ENCODE results near the gene SCNM1. TPM values are rescaled to one million over a fixed set of nuclear protein-coding genes. Genes with fewer than 3 reads are reported as not detected.

Gene SCNM1
- 44.4 TPM for polyA plus RNA-seq (2013, experiment 1 of 2; ENCODE audit: insufficient read length)
- 41.4 TPM for polyA plus RNA-seq (2013, experiment 2 of 2; ENCODE audit: insufficient read length)

GRCh38 chr1:151165738-151166504 lies at the start of gene SCNM1, which contains the start of gene LYSMD1:
TSS of gene SCNM1 (plus strand) at chr1:151166144. CDS start at chr1:151166153, 9 bp downstream.
TSS of gene LYSMD1 (minus strand) at chr1:151165902. CDS start at chr1:151165258, 644 bp downstream.
- peak; percentile 100 for DNase-seq

GRCh38 chr1:151124763-151125403 lies 41.1 kb upstream of the SCNM1 start:
- no peak for DNase-seq

GRCh38 chr1:151128800-151129199 lies 37.1 kb upstream of the SCNM1 start:
- DNase-seq: no peak

- DNase-seq: peak; percentile 91
Observed at GRCh38 chr1:151130987-151131586, 34.9 kb upstream of the SCNM1 start.

GRCh38 chr1:151131701-151132334 lies 34.1 kb upstream of the SCNM1 start:
- DNase-seq: no peak

GRCh38 chr1:151132335-151133017 lies 33.5 kb upstream of the SCNM1 start:
- no peak for DNase-seq

- DNase-seq: no peak
Observed at GRCh38 chr1:151133018-151133806, 32.7 kb upstream of the SCNM1 start.

- no peak for DNase-seq
Observed at GRCh38 chr1:151134396-151134795, 31.5 kb upstream of the SCNM1 start.

GRCh38 chr1:151134991-151135390 lies 31.0 kb upstream of the SCNM1 start:
- DNase-seq: no peak

GRCh38 chr1:151135433-151136385 lies 30.2 kb upstream of the SCNM1 start:
- no peak for DNase-seq

GRCh38 chr1:151137789-151138188 lies 28.2 kb upstream of the SCNM1 start:
- DNase-seq: no peak

- no peak for DNase-seq
Observed at GRCh38 chr1:151142411-151143056, 23.4 kb upstream of the SCNM1 start.

GRCh38 chr1:151143057-151143435 lies 22.9 kb upstream of the SCNM1 start:
- DNase-seq: no peak

- DNase-seq: no peak
Observed at GRCh38 chr1:151143986-151144385, 22.0 kb upstream of the SCNM1 start.

- no peak for DNase-seq
Observed at GRCh38 chr1:151144474-151145303, 21.3 kb upstream of the SCNM1 start.

- no peak for DNase-seq
Observed at GRCh38 chr1:151145304-151146071, 20.5 kb upstream of the SCNM1 start.

GRCh38 chr1:151146072-151146411 lies 19.9 kb upstream of the SCNM1 start:
- DNase-seq: no peak

Measured in fibroblast of skin of abdomen (primary cell).